Uterus (tissue), 4 donors: Measurements from ENCODE around the gene SEC31B. TPM values are rescaled to one million over a fixed set of nuclear protein-coding genes. Genes with fewer than 3 reads are reported as not detected.

Source experiments
- DNase-seq, 2 donors: peaks; one replicate each; pipeline ENCODE4 v3.0.0-alpha.2; 2019 to 2020
- H3K27ac ChIP-seq, 2 donors: fragments of 200-600 bp; sonication (generic); 1 replicate in 1 of 2; 2 replicates in 1 of 2; pipeline ENCODE4 v1.5.1; 2016 to 2018
- H3K27me3 ChIP-seq, 2 donors: fragments of 200-600 bp; sonication (generic); one replicate each; pipeline ENCODE4 v1.5.1; 2018 to 2019; ENCODE audit warnings: control low read depth in 1 of 2
- H3K36me3 ChIP-seq, 2 donors: fragments of 200-600 bp; sonication (generic); one replicate each; pipeline ENCODE4 v1.5.1; 2019; ENCODE audit warnings: control low read depth in 1 of 2
- H3K4me1 ChIP-seq, 2 donors: fragments of 200-600 bp; sonication (generic); one replicate each; pipeline ENCODE4 v1.5.1; 2018 to 2019; ENCODE audit warnings: control low read depth in 1 of 2
- H3K4me3 ChIP-seq, 2 donors: fragments of 200-600 bp; sonication (generic); 1 replicate in 1 of 2; 2 replicates in 1 of 2; pipeline ENCODE4 v1.5.1; 2018 to 2019; ENCODE audit warnings: mild to moderate bottlenecking in 1 of 2
- H3K9me3 ChIP-seq, 2 donors: fragments of 200-600 bp; sonication (generic); one replicate each; pipeline ENCODE4 v1.5.1; 2019; ENCODE audit warnings: control low read depth in 1 of 2
- POLR2A ChIP-seq, 2 donors: fragments of 450-650 bp; IDR thresholded peaks; one replicate each; pipeline ENCODE4 v1.6.1; 2016; ENCODE audit warnings: antibody characterized with exemption in 2 of 2, mild to moderate bottlenecking in 1 of 2, moderate library complexity in 1 of 2
- intact Hi-C: fragments of 100-400 bp; cut with DNase I; formaldehyde crosslinking; loops from one replicate; pipeline ENCODE4 v1.15.1; 2023; ENCODE audit warnings: low total_unique reads
- total RNA-seq, 4 donors: library from RNA; depleted of rRNA in 3 of 4; stranded (reverse); fragments of >200 nt in 3 of 4; gene quantifications; one replicate each; pipeline versions ENCODE4 v1.1.0 to v1.2.4, GENCODE V29; 2014 to 2023
- TF ChIP-seq, protein P1 (sequence below), 4 experiments: fragments of 200-600 bp in 2 of 4; fragments of 450-650 bp in 2 of 4; sonication (generic) in 2 of 4; IDR thresholded peaks; one replicate each; pipeline ENCODE4 v1.5.1; 2016 to 2019; ENCODE audit warnings: antibody characterized with exemption in 4 of 4, mild to moderate bottlenecking in 2 of 4, moderate library complexity in 1 of 4
- donor health status: DM: yes; HTN: yes; CAD: no.

The SEC31B gene
- total RNA-seq, 4 donors from 2014 or later: 7.6 to 19.5 (median 13.8) TPM

DNA sequence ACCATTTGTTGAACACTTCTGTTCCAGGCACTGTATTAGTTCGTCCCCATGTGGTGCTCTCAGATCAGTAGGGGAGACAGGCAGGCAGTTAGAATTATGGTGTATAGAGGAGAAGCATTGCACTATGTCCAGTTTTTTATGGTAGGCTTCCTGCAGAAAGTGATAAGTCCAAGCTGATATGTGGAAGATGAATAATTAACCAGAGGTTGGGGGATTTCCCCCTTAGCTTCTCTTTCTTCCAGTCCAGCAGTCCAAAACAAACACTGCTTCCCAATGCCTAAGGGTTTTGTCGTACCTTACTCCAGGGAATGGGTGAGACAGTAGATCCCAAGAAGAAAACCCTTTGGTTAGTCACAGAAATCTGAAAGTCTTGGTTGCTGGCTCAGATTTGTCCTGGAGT, 35.2 kb upstream of the SEC31B start:
- H3K4me1 ChIP-seq: no peaks in the 10 kb centered on the region
- no peaks in the 10 kb centered on the region for H3K9me3 ChIP-seq
- H3K4me3 ChIP-seq: no peak overlapping the region
- no peaks in the 10 kb centered on the region for H3K27me3 ChIP-seq
- TF ChIP-seq, protein P1, sequence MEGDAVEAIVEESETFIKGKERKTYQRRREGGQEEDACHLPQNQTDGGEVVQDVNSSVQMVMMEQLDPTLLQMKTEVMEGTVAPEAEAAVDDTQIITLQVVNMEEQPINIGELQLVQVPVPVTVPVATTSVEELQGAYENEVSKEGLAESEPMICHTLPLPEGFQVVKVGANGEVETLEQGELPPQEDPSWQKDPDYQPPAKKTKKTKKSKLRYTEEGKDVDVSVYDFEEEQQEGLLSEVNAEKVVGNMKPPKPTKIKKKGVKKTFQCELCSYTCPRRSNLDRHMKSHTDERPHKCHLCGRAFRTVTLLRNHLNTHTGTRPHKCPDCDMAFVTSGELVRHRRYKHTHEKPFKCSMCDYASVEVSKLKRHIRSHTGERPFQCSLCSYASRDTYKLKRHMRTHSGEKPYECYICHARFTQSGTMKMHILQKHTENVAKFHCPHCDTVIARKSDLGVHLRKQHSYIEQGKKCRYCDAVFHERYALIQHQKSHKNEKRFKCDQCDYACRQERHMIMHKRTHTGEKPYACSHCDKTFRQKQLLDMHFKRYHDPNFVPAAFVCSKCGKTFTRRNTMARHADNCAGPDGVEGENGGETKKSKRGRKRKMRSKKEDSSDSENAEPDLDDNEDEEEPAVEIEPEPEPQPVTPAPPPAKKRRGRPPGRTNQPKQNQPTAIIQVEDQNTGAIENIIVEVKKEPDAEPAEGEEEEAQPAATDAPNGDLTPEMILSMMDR (IDR thresholded peaks at IDR 0.05): no peak
- TF ChIP-seq POLR2A (IDR thresholded peaks at IDR 0.05): no peak
- DNase-seq: no peak
- no peak overlapping the region for H3K27ac ChIP-seq
- intact Hi-C loops: no loop called here
- no peaks in the 10 kb centered on the region for H3K36me3 ChIP-seq

DNA sequence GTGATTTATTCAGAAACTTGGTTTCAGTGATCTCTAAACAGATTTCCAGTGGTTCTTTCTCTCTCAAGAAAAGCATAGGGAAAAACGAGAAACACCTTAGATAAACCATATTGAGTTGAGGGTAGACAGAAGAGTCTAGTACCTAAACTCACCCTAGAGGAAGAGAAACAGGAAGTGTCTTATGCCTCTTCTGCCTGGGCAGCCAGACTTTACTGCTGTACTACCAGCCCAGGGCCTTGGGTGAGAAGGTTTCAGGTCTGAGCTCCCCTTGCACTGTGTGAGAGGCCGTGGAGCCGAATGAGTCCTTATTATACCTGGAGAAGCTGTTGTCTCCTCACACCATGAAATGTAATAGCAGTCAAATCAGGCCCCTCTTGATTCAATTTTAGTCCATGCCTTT, 34.3 kb upstream of the SEC31B start:
- intact Hi-C loops: no loop called here
- Histone ChIP-seq H3K9me3 (no peaks in the 10 kb centered on the region), H3K4me1 (no peaks in the 10 kb centered on the region), H3K4me3 (no peak overlapping the region), H3K27me3 (no peaks in the 10 kb centered on the region), H3K36me3 (no peaks in the 10 kb centered on the region), H3K27ac (no peak overlapping the region)
- no peak for TF ChIP-seq POLR2A (IDR thresholded peaks at IDR 0.05)
- TF ChIP-seq, protein P1 (IDR thresholded peaks at IDR 0.05): no peak
- DNase-seq: no peak

DNA sequence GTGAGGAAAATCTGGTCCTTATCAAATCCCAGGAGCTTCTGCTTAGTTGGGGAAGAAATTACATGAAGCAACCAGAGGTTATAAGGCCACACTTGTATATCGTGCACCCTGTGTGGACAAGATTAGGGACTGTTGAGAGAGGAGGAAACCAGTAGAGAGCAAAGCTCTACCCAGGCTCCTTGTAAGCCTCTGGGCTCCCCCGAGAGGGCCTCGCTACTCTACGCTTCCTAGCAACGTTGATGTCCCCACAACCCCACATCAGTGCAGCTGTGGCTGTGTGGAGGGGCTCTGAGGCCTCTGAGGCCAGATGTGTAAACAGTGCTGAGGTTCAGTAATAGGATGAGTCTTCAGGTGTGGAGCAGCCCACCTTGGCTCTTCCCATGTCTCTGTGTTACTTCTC, 32.1 kb upstream of the SEC31B start:
- intact Hi-C loops: no loop called here
- H3K36me3 ChIP-seq: no peaks in the 10 kb centered on the region
- no peak overlapping the region for H3K27ac ChIP-seq
- DNase-seq: no peak
- no peak for TF ChIP-seq POLR2A (IDR thresholded peaks at IDR 0.05)
- TF ChIP-seq, protein P1 (IDR thresholded peaks at IDR 0.05): no peak
- H3K27me3 ChIP-seq: no peaks in the 10 kb centered on the region
- H3K4me3 ChIP-seq: no peak overlapping the region
- H3K9me3 ChIP-seq: no peaks in the 10 kb centered on the region
- H3K4me1 ChIP-seq: no peaks in the 10 kb centered on the region

DNA sequence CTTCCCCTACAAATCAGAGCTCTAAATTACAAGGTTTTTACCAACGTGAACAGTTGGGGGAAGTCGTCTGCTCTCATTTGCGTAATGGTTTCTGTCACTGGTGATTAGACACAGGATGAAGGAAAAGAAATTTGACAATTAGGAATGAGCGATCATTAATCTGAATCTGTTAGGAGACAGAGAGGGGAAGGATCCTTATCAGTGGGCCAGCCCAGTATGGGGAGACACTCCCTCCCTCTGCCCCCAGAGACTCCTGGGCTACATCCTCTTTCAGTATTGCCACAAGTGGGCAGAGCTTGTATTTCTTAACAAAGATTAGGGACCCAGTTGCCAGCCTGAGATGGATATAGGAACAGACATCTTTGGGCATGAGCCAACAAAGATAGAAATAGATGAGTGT, 31.5 kb upstream of the SEC31B start:
- intact Hi-C loops: no loop called here
- Histone ChIP-seq H3K27me3 (no peaks in the 10 kb centered on the region), H3K4me1 (no peaks in the 10 kb centered on the region), H3K4me3 (no peak overlapping the region), H3K27ac (no peak overlapping the region), H3K36me3 (no peaks in the 10 kb centered on the region), H3K9me3 (no peaks in the 10 kb centered on the region)
- TF ChIP-seq, protein P1 (IDR thresholded peaks at IDR 0.05): no peak
- no peak for TF ChIP-seq POLR2A (IDR thresholded peaks at IDR 0.05)
- DNase-seq: no peak

DNA sequence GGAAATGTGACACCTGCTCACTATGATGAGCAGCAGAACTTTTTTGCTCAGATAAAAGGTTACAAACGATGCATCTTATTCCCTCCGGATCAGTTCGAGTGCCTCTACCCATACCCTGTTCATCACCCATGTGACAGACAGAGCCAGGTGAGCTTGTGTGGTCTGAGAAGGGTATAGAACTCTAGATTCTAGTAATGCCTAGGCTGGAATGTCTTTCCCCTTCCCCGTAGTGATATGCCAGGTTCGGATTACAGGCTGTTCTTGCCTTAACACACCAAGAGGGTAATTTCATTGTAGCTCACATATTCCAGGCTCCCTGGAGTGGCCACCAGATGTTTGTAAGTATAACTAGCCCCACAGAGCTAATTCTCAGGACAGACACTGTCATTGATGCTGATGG, 25.3 kb upstream of the SEC31B start:
- no peak overlapping the region for H3K4me3 ChIP-seq
- intact Hi-C loops: no loop called here
- no peak overlapping the region for H3K27ac ChIP-seq
- no peaks in the 10 kb centered on the region for H3K4me1 ChIP-seq
- no peaks in the 10 kb centered on the region for H3K9me3 ChIP-seq
- H3K27me3 ChIP-seq: no peaks in the 10 kb centered on the region
- no peak for DNase-seq
- H3K36me3 ChIP-seq: no peaks in the 10 kb centered on the region
- TF ChIP-seq, protein P1 (IDR thresholded peaks at IDR 0.05): no peak
- no peak for TF ChIP-seq POLR2A (IDR thresholded peaks at IDR 0.05)
